Loucy (cell line): ENCODE measurements around the gene SAMD5.

Experiments used
- H2AFZ ChIP-seq: fragments of 200-600 bp; sonication (generic); 2 replicates; pipeline ENCODE4 v1.6.0; 2016; ENCODE audit warnings: antibody characterized with exemption, mild to moderate bottlenecking, low read length, moderate library complexity
- H3F3A ChIP-seq: fragments of 200-600 bp; 2 replicates; pipeline ENCODE4 v1.6.0; 2016; ENCODE audit warnings: antibody characterized with exemption, low read depth, mild to moderate bottlenecking
- H3K27me3 ChIP-seq: fragments of 200-600 bp; sonication (generic); 2 replicates; pipeline ENCODE4 v1.6.1; 2014; ENCODE audit warnings: low read length, mild to moderate bottlenecking; ENCODE audit not compliant: insufficient read depth, poor library complexity, severe bottlenecking
- H3K36me3 ChIP-seq: fragments of 200-600 bp; sonication (generic); 2 replicates; pipeline ENCODE4 v1.6.1; 2016; ENCODE audit warnings: low read length; ENCODE audit not compliant: insufficient read depth
- H3K4me1 ChIP-seq: fragments of 200-600 bp; sonication (generic); 2 replicates; pipeline ENCODE4 v1.5.1; 2014; ENCODE audit warnings: low read length, mild to moderate bottlenecking; ENCODE audit not compliant: insufficient read depth, poor library complexity, severe bottlenecking
- H3K4me2 ChIP-seq: fragments of 200-600 bp; sonication (generic); 2 replicates; pipeline ENCODE4 v1.6.0; 2014; ENCODE audit warnings: antibody characterized with exemption, low read length, low read depth, mild to moderate bottlenecking; ENCODE audit not compliant: poor library complexity, severe bottlenecking
- H3K4me3 ChIP-seq: fragments of 200-600 bp; sonication (generic); 2 replicates; pipeline ENCODE4 v1.5.1; 2014; ENCODE audit warnings: low read length, mild to moderate bottlenecking, mixed read lengths; ENCODE audit not compliant: poor library complexity, severe bottlenecking
- H3K79me2 ChIP-seq: fragments of 200-600 bp; sonication (generic); 2 replicates; pipeline ENCODE4 v1.6.1; 2014; ENCODE audit warnings: low read length; ENCODE audit not compliant: insufficient read depth
- H3K9ac ChIP-seq: fragments of 200-600 bp; sonication (generic); 2 replicates; pipeline ENCODE4 v1.6.0; 2014; ENCODE audit warnings: mild to moderate bottlenecking, low read depth, low read length, moderate library complexity; ENCODE audit not compliant: poor library complexity, severe bottlenecking
- H3K9me2 ChIP-seq: fragments of 200-600 bp; sonication (generic); replicated peaks from 2 replicates; pipeline ENCODE4 v1.6.1; 2016; ENCODE audit warnings: low read depth, low read length, mixed read lengths
- H3K9me3 ChIP-seq: fragments of 200-600 bp; sonication (generic); 2 replicates; pipeline ENCODE4 v1.6.1; 2014; ENCODE audit warnings: mild to moderate bottlenecking, antibody characterized with exemption, low read length, low read depth; ENCODE audit not compliant: insufficient read depth
- H4K20me1 ChIP-seq: fragments of 200-600 bp; sonication (generic); 2 replicates; pipeline ENCODE4 v1.6.0; 2014; ENCODE audit warnings: antibody characterized with exemption, low read length, mild to moderate bottlenecking; ENCODE audit not compliant: insufficient read depth, poor library complexity, severe bottlenecking
- EZH2phosphoT487 ChIP-seq: fragments of 200-600 bp; IDR thresholded peaks from 2 replicates; pipeline ENCODE4 v1.6.1; 2018; ENCODE audit warnings: antibody characterized with exemption, mild to moderate bottlenecking, moderate library complexity, borderline replicate concordance
- TF ChIP-seq, protein P1 (sequence below): fragments of 200-600 bp; sonication (generic); conservative IDR thresholded peaks from 2 replicates; pipeline ENCODE4 v1.5.1; 2014; ENCODE audit warnings: mild to moderate bottlenecking, antibody characterized with exemption, low read length

The SAMD5 gene

DNA sequence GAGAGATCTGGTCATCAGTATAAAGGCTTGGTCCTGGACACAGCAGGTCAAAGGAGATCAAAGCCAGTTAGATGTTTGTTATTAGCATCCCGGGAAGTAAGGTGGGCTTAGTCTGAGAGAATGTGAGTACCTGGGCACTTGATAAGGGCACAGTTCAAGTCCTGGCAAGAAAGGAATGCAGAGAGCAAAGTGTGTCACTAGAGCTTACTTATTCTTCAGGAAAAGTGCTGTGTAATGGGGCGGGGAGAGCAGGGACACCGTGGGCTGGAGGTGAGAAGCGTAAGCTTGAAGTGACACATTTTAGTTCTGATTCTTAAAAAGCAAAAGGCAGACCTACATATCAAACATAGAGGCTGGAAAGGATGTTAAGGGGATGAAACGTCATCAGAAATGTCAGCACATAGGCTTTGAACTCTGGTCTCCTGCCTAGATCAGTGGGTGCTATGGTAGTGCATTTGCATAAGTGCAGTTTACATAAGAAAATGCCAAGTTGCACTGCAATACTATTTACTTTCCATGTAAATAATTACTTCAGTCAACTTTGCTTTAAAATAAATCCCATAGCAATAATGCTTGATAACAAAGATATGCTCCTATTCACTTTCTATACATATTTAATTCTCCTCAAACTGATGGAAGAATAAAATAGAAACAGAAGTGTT is 2.6 kb downstream of the SAMD5 start:
- Histone ChIP-seq H3K79me2 (no peaks in the 10 kb centered on the region), H2AFZ (no peak overlapping the region), H3K36me3 (no peaks in the 10 kb centered on the region), H3K4me3 (no peak overlapping the region), H3K4me1 (no peaks in the 10 kb centered on the region), H3K9ac (no peak overlapping the region), H3F3A (no peaks in the 10 kb centered on the region), H3K9me2 (no peaks in the 10 kb centered on the region), H4K20me1 (no peaks in the 10 kb centered on the region), H3K4me2 (no peak overlapping the region), H3K27me3 (no peaks in the 10 kb centered on the region), H3K9me3 (no peaks in the 10 kb centered on the region)
- no peak for TF ChIP-seq EZH2phosphoT487
- TF ChIP-seq, protein P1, sequence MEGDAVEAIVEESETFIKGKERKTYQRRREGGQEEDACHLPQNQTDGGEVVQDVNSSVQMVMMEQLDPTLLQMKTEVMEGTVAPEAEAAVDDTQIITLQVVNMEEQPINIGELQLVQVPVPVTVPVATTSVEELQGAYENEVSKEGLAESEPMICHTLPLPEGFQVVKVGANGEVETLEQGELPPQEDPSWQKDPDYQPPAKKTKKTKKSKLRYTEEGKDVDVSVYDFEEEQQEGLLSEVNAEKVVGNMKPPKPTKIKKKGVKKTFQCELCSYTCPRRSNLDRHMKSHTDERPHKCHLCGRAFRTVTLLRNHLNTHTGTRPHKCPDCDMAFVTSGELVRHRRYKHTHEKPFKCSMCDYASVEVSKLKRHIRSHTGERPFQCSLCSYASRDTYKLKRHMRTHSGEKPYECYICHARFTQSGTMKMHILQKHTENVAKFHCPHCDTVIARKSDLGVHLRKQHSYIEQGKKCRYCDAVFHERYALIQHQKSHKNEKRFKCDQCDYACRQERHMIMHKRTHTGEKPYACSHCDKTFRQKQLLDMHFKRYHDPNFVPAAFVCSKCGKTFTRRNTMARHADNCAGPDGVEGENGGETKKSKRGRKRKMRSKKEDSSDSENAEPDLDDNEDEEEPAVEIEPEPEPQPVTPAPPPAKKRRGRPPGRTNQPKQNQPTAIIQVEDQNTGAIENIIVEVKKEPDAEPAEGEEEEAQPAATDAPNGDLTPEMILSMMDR: no peak

DNA sequence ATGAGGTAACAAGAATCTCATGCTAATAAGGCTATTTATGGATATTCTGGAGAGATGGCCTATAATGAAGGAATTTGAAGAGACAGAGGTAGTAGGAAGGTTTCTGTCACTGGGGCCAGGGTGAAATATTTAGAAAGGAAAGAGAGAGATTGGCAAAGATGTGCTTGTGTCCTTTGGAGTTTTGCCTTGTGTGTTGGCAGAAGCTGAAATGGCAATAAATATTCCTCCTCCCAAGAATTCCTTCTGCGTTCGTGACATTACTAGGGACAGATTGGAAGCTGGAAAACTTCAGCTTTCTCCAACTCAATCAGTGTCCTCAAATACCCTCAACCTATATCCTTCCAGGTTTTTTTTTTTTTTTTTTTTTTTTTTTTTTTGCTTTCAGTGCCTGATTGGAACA is 6.3 kb downstream of the SAMD5 start:
- H3K36me3 ChIP-seq: no peaks in the 10 kb centered on the region
- no peaks in the 10 kb centered on the region for H3K9me3 ChIP-seq
- no peaks in the 10 kb centered on the region for H3K9me2 ChIP-seq
- TF ChIP-seq, protein P1: no peak
- no peak for TF ChIP-seq EZH2phosphoT487
- H3K4me3 ChIP-seq: no peak overlapping the region
- no peaks in the 10 kb centered on the region for H3K27me3 ChIP-seq
- H3K4me2 ChIP-seq: no peak overlapping the region
- no peaks in the 10 kb centered on the region for H3F3A ChIP-seq
- no peaks in the 10 kb centered on the region for H4K20me1 ChIP-seq
- no peaks in the 10 kb centered on the region for H3K4me1 ChIP-seq
- no peak overlapping the region for H2AFZ ChIP-seq
- H3K9ac ChIP-seq: no peak overlapping the region
- no peaks in the 10 kb centered on the region for H3K79me2 ChIP-seq

DNA sequence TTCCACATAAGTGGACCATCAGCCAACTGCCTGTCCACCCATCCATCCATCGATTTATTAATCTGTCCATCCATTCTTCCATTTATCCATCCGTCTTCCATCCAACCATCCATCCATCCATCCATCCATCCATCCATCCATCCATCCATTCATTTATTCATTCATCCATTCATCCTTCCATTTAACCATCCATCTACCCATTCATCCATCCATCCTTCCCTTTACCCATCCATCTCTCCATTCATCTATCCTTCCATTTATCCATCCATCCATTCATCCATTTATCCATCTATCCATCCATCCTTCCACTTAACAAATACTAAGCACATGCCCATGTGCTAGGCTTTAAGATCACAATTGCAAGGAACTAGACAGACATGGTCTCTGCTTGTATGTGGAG is 6.8 kb downstream of the SAMD5 start:
- Histone ChIP-seq H3K9me3 (no peaks in the 10 kb centered on the region), H3K4me1 (no peaks in the 10 kb centered on the region), H3K36me3 (no peaks in the 10 kb centered on the region), H2AFZ (no peak overlapping the region), H3K9ac (no peak overlapping the region), H3K4me2 (no peak overlapping the region), H3K79me2 (no peaks in the 10 kb centered on the region), H3F3A (no peaks in the 10 kb centered on the region), H3K27me3 (no peaks in the 10 kb centered on the region), H3K4me3 (no peak overlapping the region), H4K20me1 (no peaks in the 10 kb centered on the region), H3K9me2 (no peaks in the 10 kb centered on the region)
- TF ChIP-seq, protein P1: no peak
- no peak for TF ChIP-seq EZH2phosphoT487
